Astrocyte (in vitro differentiated cells and primary cell): ENCODE results near the gene PRR5L. TPM values are rescaled to one million over a fixed set of nuclear protein-coding genes. Genes with fewer than 3 reads are reported as not detected.
A peak's percentile ranks its signal among the peaks of the same experiment; 100 is the strongest.

Experiments
- DNase-seq: peaks from one replicate; pipeline ENCODE4 v3.0.0-alpha.2; 2010; ENCODE audit warnings: low read depth
- FAIRE-seq: peaks from 2 replicates; lab custom pipeline; 2011; peaks lifted over from hg19 to GRCh38; lab: Jason Lieb, UNC
- H2AFZ ChIP-seq: 2 replicates; pipeline ENCODE4 v1.6.0; 2012; ENCODE audit warnings: low read depth, low read length, inconsistent platforms
- H3K27ac ChIP-seq: 2 replicates; pipeline ENCODE4 v1.5.1; 2011; ENCODE audit warnings: low read depth, low read length, inconsistent platforms
- H3K27me3 ChIP-seq: 2 replicates; pipeline ENCODE4 v1.6.0; 2011; ENCODE audit warnings: low read length, inconsistent platforms; ENCODE audit not compliant: insufficient read depth
- H3K36me3 ChIP-seq: 2 replicates; pipeline ENCODE4 v1.5.1; 2011; ENCODE audit warnings: low read length, inconsistent platforms; ENCODE audit not compliant: insufficient read depth
- H3K4me1 ChIP-seq: 2 replicates; pipeline ENCODE4 v1.5.1; 2011; ENCODE audit warnings: low read length, inconsistent platforms; ENCODE audit not compliant: insufficient read depth
- H3K4me2 ChIP-seq: 2 replicates; pipeline ENCODE4 v1.6.0; 2012; ENCODE audit warnings: low read length, inconsistent platforms
- H3K4me3 ChIP-seq: 2 replicates; pipeline ENCODE4 v1.5.1; 2011; ENCODE audit warnings: low read depth, mild to moderate bottlenecking, low read length, inconsistent platforms; ENCODE audit not compliant: insufficient read depth
- H3K79me2 ChIP-seq: 2 replicates; pipeline ENCODE4 v1.6.0; 2012; ENCODE audit warnings: mild to moderate bottlenecking, low read length, inconsistent platforms; ENCODE audit not compliant: insufficient read depth
- H3K9ac ChIP-seq: 2 replicates; pipeline ENCODE4 v1.6.0; 2012; ENCODE audit warnings: mild to moderate bottlenecking, low read length, inconsistent platforms
- H3K9me3 ChIP-seq: 2 replicates; pipeline ENCODE4 v1.5.1; 2012; ENCODE audit warnings: low read depth, mild to moderate bottlenecking, low read length, inconsistent platforms; ENCODE audit not compliant: insufficient read depth
- H4K20me1 ChIP-seq: 2 replicates; pipeline ENCODE4 v1.6.0; 2012; ENCODE audit warnings: low read length, inconsistent platforms; ENCODE audit not compliant: insufficient read depth
- H3K27ac Mint-ChIP-seq: one replicate; pipeline ENCODE4 v1.8.0; 2021; ENCODE audit warnings: mild to moderate bottlenecking, mixed read lengths; ENCODE audit not compliant: unreplicated experiment
- H3K27me3 Mint-ChIP-seq: one replicate; pipeline ENCODE4 v1.8.0; 2021; ENCODE audit warnings: low read depth, mixed read lengths; ENCODE audit not compliant: unreplicated experiment
- H3K36me3 Mint-ChIP-seq: one replicate; pipeline ENCODE4 v1.8.0; 2021; ENCODE audit warnings: low read depth, mixed read lengths; ENCODE audit not compliant: unreplicated experiment
- H3K4me1 Mint-ChIP-seq: one replicate; pipeline ENCODE4 v1.8.0; 2021; ENCODE audit warnings: low read depth, mixed read lengths; ENCODE audit not compliant: unreplicated experiment
- H3K4me3 Mint-ChIP-seq: one replicate; pipeline ENCODE4 v1.8.0; 2021; ENCODE audit warnings: mild to moderate bottlenecking, moderate library complexity, mixed read lengths; ENCODE audit not compliant: unreplicated experiment
- H3K9me3 Mint-ChIP-seq: one replicate; pipeline ENCODE4 v1.8.0; 2021; ENCODE audit warnings: mild to moderate bottlenecking, mixed read lengths; ENCODE audit not compliant: unreplicated experiment
- EZH2 ChIP-seq: IDR thresholded peaks from 2 replicates; pipeline ENCODE4 v1.6.1; 2012; ENCODE audit warnings: mild to moderate bottlenecking, low read length, inconsistent platforms; ENCODE audit not compliant: insufficient read depth
- total RNA-seq: library from RNA; stranded (reverse); gene quantifications from 2 replicates; pipeline ENCODE4 v1.2.1, GENCODE V29; 2021
- TF ChIP-seq, protein P1 (sequence below): IDR thresholded peaks from 2 replicates; pipeline ENCODE4 v1.5.1; 2011; ENCODE audit warnings: low read depth, mild to moderate bottlenecking, inconsistent platforms, low read length, moderate library complexity; ENCODE audit not compliant: insufficient read depth

The PRR5L gene
- total RNA-seq, 1 donor from 2014 or later: 55.6 TPM

- no peak overlapping the region for H3K4me2 ChIP-seq
- no peaks in the 10 kb centered on the region for H3K4me1 ChIP-seq
- H4K20me1 ChIP-seq: no peaks in the 10 kb centered on the region
- H3K27ac Mint-ChIP-seq: peak overlapping the region; percentile 59
- no peak overlapping the region for H3K4me3 Mint-ChIP-seq
- DNase-seq: no peak
- peaks cover 12% of the 10 kb centered on the region for H3K27me3 Mint-ChIP-seq
- no peaks in the 10 kb centered on the region for H3K36me3 ChIP-seq
- no peak overlapping the region for H2AFZ ChIP-seq
- FAIRE-seq: no peak
- no peaks in the 10 kb centered on the region for H3K9me3 ChIP-seq
- no peaks in the 10 kb centered on the region for H3K9me3 Mint-ChIP-seq
- peaks cover 13% of the 10 kb centered on the region for H3K4me1 Mint-ChIP-seq
- no peak overlapping the region for H3K9ac ChIP-seq
- H3K27ac ChIP-seq: no peak overlapping the region
- no peak overlapping the region for H3K4me3 ChIP-seq
- H3K27me3 ChIP-seq: no peaks in the 10 kb centered on the region
- no peaks in the 10 kb centered on the region for H3K79me2 ChIP-seq
- no peaks in the 10 kb centered on the region for H3K36me3 Mint-ChIP-seq
- TF ChIP-seq EZH2: no peak
- TF ChIP-seq, protein P1, sequence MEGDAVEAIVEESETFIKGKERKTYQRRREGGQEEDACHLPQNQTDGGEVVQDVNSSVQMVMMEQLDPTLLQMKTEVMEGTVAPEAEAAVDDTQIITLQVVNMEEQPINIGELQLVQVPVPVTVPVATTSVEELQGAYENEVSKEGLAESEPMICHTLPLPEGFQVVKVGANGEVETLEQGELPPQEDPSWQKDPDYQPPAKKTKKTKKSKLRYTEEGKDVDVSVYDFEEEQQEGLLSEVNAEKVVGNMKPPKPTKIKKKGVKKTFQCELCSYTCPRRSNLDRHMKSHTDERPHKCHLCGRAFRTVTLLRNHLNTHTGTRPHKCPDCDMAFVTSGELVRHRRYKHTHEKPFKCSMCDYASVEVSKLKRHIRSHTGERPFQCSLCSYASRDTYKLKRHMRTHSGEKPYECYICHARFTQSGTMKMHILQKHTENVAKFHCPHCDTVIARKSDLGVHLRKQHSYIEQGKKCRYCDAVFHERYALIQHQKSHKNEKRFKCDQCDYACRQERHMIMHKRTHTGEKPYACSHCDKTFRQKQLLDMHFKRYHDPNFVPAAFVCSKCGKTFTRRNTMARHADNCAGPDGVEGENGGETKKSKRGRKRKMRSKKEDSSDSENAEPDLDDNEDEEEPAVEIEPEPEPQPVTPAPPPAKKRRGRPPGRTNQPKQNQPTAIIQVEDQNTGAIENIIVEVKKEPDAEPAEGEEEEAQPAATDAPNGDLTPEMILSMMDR: no peak
Measured at GRCh38 chr11:36339888-36340287, 43.8 kb downstream of the PRR5L start.

DNA sequence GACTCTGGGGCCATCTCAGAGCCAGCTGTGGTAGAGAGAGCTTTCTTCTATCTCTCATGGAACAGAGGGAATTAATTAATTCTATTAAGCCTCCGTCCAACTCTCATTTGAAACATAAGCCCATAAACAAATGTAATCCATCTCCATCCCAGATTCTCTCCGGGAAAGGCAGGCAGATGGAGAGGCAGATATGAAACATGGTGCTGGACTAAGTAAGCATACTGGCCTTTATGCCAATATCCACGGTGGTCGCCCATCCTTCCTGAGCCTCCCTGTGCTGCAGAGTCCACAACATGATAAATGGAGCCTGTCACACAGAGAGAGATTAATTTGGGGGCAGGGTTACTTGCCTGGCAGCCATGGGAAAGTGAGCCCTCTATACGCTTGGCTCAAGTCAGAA lies 44.8 kb downstream of the PRR5L start:
- Mint-ChIP-seq H3K27ac (no peak overlapping the region), H3K36me3 (no peaks in the 10 kb centered on the region), H3K4me1 (peaks cover 13% of the 10 kb centered on the region), H3K9me3 (no peaks in the 10 kb centered on the region), H3K27me3 (peaks cover 12% of the 10 kb centered on the region), H3K4me3 (no peak overlapping the region)
- no peak overlapping the region for H2AFZ ChIP-seq
- H3K4me2 ChIP-seq: no peak overlapping the region
- no peaks in the 10 kb centered on the region for H3K36me3 ChIP-seq
- no peaks in the 10 kb centered on the region for H3K9me3 ChIP-seq
- no peak for TF ChIP-seq EZH2
- TF ChIP-seq, protein P1: no peak
- H3K27ac ChIP-seq: no peak overlapping the region
- no peaks in the 10 kb centered on the region for H4K20me1 ChIP-seq
- no peaks in the 10 kb centered on the region for H3K79me2 ChIP-seq
- no peak overlapping the region for H3K9ac ChIP-seq
- H3K27me3 ChIP-seq: no peaks in the 10 kb centered on the region
- DNase-seq (no peak), FAIRE-seq (no peak)
- H3K4me3 ChIP-seq: no peak overlapping the region
- no peaks in the 10 kb centered on the region for H3K4me1 ChIP-seq

- Mint-ChIP-seq H3K4me1 (peaks cover 13% of the 10 kb centered on the region), H3K27ac (no peak overlapping the region), H3K36me3 (no peaks in the 10 kb centered on the region), H3K9me3 (no peaks in the 10 kb centered on the region), H3K27me3 (peaks cover 12% of the 10 kb centered on the region), H3K4me3 (no peak overlapping the region)
- Histone ChIP-seq H3K4me1 (no peaks in the 10 kb centered on the region), H3K4me2 (no peak overlapping the region), H3K27me3 (no peaks in the 10 kb centered on the region), H3K9ac (no peak overlapping the region), H3K27ac (no peak overlapping the region), H3K79me2 (no peaks in the 10 kb centered on the region), H2AFZ (no peak overlapping the region), H3K4me3 (no peak overlapping the region), H4K20me1 (no peaks in the 10 kb centered on the region), H3K9me3 (no peaks in the 10 kb centered on the region), H3K36me3 (no peaks in the 10 kb centered on the region)
- TF ChIP-seq EZH2: no peak
- TF ChIP-seq, protein P1: no peak
- DNase-seq (no peak), FAIRE-seq (no peak)
Measured at GRCh38 chr11:36341915-36342314, 45.8 kb downstream of the PRR5L start.
